Uterus (tissue), 2 donors: ENCODE data around the gene USP40.

Experiments used
- POLR2A ChIP-seq, 2 donors: fragments of 450-650 bp; IDR thresholded peaks; one replicate each; pipeline ENCODE4 v1.6.1; 2016; ENCODE audit warnings: antibody characterized with exemption in 2 of 2, mild to moderate bottlenecking in 1 of 2, moderate library complexity in 1 of 2
- TF ChIP-seq, protein P1 (sequence below), 4 experiments: fragments of 200-600 bp in 2 of 4; fragments of 450-650 bp in 2 of 4; sonication (generic) in 2 of 4; IDR thresholded peaks; one replicate each; pipeline ENCODE4 v1.5.1; 2016 to 2019; ENCODE audit warnings: antibody characterized with exemption in 4 of 4, mild to moderate bottlenecking in 2 of 4, moderate library complexity in 1 of 4

DNA sequence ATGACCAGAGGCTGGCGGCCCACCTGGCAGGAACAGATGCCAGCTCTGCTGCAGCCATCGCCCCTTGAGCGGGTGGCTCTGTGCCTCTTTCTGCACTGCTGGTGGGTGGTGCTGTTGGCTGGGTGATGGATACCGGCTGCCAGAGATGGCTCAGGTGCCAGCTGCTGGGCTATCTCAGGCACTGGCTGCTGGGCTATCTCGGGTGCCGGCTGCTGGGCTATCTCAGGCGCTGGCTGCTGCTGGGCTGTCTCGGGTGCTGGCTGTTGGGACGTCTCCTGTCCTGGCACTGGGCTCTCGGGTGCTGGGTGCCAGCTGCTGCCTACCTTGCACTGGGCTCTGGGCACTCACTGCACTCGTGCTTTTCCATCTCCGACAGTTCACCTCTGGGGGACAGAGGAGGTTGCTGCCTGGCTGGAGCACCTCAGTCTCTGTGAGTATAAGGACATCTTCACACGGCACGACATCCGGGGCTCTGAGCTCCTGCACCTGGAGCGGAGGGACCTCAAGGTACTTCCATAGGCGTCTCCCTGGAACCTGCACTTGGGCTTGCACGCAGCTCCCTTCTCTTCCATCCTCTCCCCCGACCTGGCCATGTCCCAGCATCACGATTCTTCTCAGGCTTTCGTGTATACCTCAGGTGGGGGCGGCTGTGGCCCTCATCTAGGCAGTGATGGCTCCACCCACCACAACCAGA is 98.4 kb downstream of the USP40 start:
- TF ChIP-seq, protein P1, sequence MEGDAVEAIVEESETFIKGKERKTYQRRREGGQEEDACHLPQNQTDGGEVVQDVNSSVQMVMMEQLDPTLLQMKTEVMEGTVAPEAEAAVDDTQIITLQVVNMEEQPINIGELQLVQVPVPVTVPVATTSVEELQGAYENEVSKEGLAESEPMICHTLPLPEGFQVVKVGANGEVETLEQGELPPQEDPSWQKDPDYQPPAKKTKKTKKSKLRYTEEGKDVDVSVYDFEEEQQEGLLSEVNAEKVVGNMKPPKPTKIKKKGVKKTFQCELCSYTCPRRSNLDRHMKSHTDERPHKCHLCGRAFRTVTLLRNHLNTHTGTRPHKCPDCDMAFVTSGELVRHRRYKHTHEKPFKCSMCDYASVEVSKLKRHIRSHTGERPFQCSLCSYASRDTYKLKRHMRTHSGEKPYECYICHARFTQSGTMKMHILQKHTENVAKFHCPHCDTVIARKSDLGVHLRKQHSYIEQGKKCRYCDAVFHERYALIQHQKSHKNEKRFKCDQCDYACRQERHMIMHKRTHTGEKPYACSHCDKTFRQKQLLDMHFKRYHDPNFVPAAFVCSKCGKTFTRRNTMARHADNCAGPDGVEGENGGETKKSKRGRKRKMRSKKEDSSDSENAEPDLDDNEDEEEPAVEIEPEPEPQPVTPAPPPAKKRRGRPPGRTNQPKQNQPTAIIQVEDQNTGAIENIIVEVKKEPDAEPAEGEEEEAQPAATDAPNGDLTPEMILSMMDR (IDR thresholded peaks at IDR 0.05), result no peak
- no peak for TF ChIP-seq POLR2A (IDR thresholded peaks at IDR 0.05)
